ENCODE results near the gene FOXK1.

FOXK1 gene

DNA sequence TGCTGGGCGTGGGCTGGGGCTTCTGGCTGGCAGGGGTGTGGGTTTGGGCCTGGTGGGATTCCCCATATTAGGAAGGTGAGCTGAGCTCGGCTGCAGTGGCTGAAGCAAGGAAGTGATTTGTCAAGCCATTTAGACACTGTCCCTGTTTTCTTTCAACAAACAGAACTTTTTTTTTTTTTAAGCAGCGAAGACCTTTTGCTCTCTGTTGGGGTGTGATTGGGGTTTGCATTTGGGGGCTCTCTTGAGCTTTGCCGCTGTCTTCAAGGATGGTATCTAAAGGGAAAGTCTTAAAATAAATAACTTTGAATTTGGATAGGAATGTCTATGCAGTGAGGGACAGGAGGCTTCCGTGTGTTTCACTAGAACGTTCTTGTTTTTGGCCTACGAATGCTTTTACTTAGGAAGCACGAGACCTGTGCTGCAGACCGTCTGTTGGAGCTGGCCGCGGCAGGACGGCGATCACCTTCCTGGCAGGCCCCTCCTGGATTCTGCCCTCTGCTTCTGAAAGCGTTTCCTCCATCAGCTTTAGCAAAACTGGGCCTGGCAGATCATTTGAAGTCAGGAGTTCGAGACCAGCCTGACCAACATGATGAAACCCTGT, 43.9 kb downstream of the FOXK1 start (continued):
- TF ChIP-seq ZBTB44 (tag by site-specific recombination; IDR thresholded peaks at IDR 0.05) (no peak), ZNF521 (tag by site-specific recombination; IDR thresholded peaks at IDR 0.05) (no peak), ZNF48 (tag by site-specific recombination; IDR thresholded peaks at IDR 0.05) (no peak), ZNF114 (tag by site-specific recombination; IDR thresholded peaks at IDR 0.05) (no peak), ZNF16 (tag by site-specific recombination; IDR thresholded peaks at IDR 0.05; ENCODE audit: low read depth) (no peak)

DNA sequence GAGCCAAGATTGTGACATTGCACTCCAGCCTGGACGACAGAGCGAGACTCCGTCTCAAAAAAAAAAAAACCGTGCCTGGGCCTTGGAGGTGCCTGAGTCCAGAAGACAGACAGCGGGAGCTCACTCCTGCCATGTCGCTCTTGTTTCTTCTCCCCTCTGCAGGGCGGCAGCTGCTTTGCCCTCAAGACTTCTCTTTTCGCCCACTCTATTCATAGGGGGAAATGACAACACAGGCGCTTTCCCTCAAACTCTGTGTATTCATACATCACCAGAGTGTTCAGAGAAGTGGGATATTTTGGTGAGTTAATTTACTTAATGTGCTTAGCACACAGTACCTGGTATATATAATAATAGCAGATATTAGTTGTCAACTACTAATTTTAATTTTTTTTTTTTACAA, 44.5 kb downstream of the FOXK1 start:
- CTCF ChIA-PET: interaction anchor here (1.0 kb wide), 1 partner anchor 42 kb away, joined by 3 read pairs; no protein-coding TSS in a partner anchor
- H3K4me1 ChIP-seq (ENCODE audit: control insufficient read depth, insufficient read depth, low read length): peaks cover 4% of the 10 kb centered on the region; the same call in 1 of the 2 replicates
- no peak overlapping the region for H3K27ac ChIP-seq (ENCODE audit: extremely low read depth, low read depth, low read length)

GRCh38 chr7:4727914-4728705, 46.0 kb downstream of the FOXK1 start:
- Histone ChIP-seq H3K36me3 (ENCODE audit: control insufficient read depth in 2 of 2, insufficient read depth in 1 of 2, low read length in 2 of 2) (peaks cover 0 to 4% of the 10 kb centered on the region in 2 experiments; a peak in 2 of 3 replicates), H3K4me1 (ENCODE audit: control insufficient read depth, insufficient read depth, low read length) (peaks cover 4% of the 10 kb centered on the region; the same call in 1 of the 2 replicates), H3K27ac (ENCODE audit: extremely low read depth, low read depth, low read length) (no peak overlapping the region), H3K9me3 (ENCODE audit: control insufficient read depth, insufficient read depth, low read depth, low read length) (no peaks in the 10 kb centered on the region), H3K4me3 (ENCODE audit: low read depth, low read length) (no peak overlapping the region)
- ChIA-PET CTCF (no interaction called here), POLR2A (no interaction called here)
- TF ChIP-seq, protein P1, sequence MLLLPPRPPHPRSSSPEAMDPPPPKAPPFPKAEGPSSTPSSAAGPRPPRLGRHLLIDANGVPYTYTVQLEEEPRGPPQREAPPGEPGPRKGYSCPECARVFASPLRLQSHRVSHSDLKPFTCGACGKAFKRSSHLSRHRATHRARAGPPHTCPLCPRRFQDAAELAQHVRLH (tag by site-specific recombination; IDR thresholded peaks at IDR 0.05): no peak
- no peak for TF ChIP-seq ZNF19 (tag by site-specific recombination; IDR thresholded peaks at IDR 0.05; ENCODE audit: low read depth)
- no peak for TF ChIP-seq ZNF701 (tag by site-specific recombination; IDR thresholded peaks at IDR 0.05)
- TF ChIP-seq KLF8 (tag by site-specific recombination; IDR thresholded peaks at IDR 0.05): no peak
- TF ChIP-seq KLF7 (tag by site-specific recombination; IDR thresholded peaks at IDR 0.05; ENCODE audit: borderline replicate concordance): no peak
- no peak for TF ChIP-seq SP7 (tag by site-specific recombination; IDR thresholded peaks at IDR 0.05)
- no peak for TF ChIP-seq ZBTB44 (tag by site-specific recombination; IDR thresholded peaks at IDR 0.05)
- TF ChIP-seq ZNF132 (tag by site-specific recombination; IDR thresholded peaks at IDR 0.05; ENCODE audit: borderline replicate concordance): no peak
- TF ChIP-seq ZNF785 (tag by site-specific recombination; IDR thresholded peaks at IDR 0.05): no peak
- TF ChIP-seq ZNF560 (tag by site-specific recombination; IDR thresholded peaks at IDR 0.05; ENCODE audit: borderline replicate concordance): no peak

More for the DNA sequence above, 44.5 kb downstream of the FOXK1 start:
- POLR2A ChIA-PET: no interaction called here
- H3K4me3 ChIP-seq (ENCODE audit: low read depth, low read length): no peak overlapping the region
- H3K36me3 ChIP-seq (ENCODE audit: control insufficient read depth in 2 of 2, insufficient read depth in 1 of 2, low read length in 2 of 2): peaks cover 0 to 9% of the 10 kb centered on the region in 2 experiments; a peak in 2 of 3 replicates
- H3K9me3 ChIP-seq (ENCODE audit: control insufficient read depth, insufficient read depth, low read depth, low read length): no peaks in the 10 kb centered on the region
- TF ChIP-seq ZNF202 (tag by site-specific recombination; IDR thresholded peaks at IDR 0.05; ENCODE audit: borderline replicate concordance): no peak
- no peak for TF ChIP-seq ZBTB7A (tag by site-specific recombination; IDR thresholded peaks at IDR 0.05; ENCODE audit: low read depth)
- no peak for TF ChIP-seq ZNF501 (tag by site-specific recombination; IDR thresholded peaks at IDR 0.05)
- no peak for TF ChIP-seq ZNF423 (tag by site-specific recombination; IDR thresholded peaks at IDR 0.05)
- TF ChIP-seq, protein P2, sequence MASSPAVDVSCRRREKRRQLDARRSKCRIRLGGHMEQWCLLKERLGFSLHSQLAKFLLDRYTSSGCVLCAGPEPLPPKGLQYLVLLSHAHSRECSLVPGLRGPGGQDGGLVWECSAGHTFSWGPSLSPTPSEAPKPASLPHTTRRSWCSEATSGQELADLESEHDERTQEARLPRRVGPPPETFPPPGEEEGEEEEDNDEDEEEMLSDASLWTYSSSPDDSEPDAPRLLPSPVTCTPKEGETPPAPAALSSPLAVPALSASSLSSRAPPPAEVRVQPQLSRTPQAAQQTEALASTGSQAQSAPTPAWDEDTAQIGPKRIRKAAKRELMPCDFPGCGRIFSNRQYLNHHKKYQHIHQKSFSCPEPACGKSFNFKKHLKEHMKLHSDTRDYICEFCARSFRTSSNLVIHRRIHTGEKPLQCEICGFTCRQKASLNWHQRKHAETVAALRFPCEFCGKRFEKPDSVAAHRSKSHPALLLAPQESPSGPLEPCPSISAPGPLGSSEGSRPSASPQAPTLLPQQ (tag by site-specific recombination; IDR thresholded peaks at IDR 0.05): no peak
- TF ChIP-seq ZNF341 (tag by site-specific recombination; IDR thresholded peaks at IDR 0.05; ENCODE audit: low read depth): no peak
- TF ChIP-seq ZNF433 (tag by site-specific recombination; IDR thresholded peaks at IDR 0.05; ENCODE audit: low read depth): no peak
- TF ChIP-seq REPIN1 (tag by site-specific recombination; IDR thresholded peaks at IDR 0.05; ENCODE audit: low read depth): no peak
- no peak for TF ChIP-seq ZNF140 (tag by site-specific recombination; IDR thresholded peaks at IDR 0.05)
- no peak for TF ChIP-seq ZBTB26 (tag by site-specific recombination; optimal IDR thresholded peaks at IDR 0.05)
- TF ChIP-seq ZNF266 (tag by site-specific recombination; IDR thresholded peaks at IDR 0.05; ENCODE audit: low read depth): no peak
- TF ChIP-seq TCF7L2 (IDR thresholded peaks at IDR 0.05; ENCODE audit: borderline replicate concordance, low read depth, low read length): no peak
- no peak for TF ChIP-seq ZNF645 (tag by site-specific recombination; IDR thresholded peaks at IDR 0.05)
- no peak for TF ChIP-seq ZNF426 (tag by site-specific recombination; IDR thresholded peaks at IDR 0.05)
- no peak for TF ChIP-seq HOXA7 (CRISPR knock-in tag; IDR thresholded peaks at IDR 0.05; ENCODE audit: borderline replicate concordance)
- no peak for TF ChIP-seq ZBTB17 (tag by site-specific recombination; IDR thresholded peaks at IDR 0.05)
